ENCODE data around the gene XRRA1.
"Not testable (repeated sequence)": the region's sequence is repeated elsewhere in the genome, so short reads cannot be mapped to it uniquely, and the experiment has no call there.

Gene XRRA1, protein sequence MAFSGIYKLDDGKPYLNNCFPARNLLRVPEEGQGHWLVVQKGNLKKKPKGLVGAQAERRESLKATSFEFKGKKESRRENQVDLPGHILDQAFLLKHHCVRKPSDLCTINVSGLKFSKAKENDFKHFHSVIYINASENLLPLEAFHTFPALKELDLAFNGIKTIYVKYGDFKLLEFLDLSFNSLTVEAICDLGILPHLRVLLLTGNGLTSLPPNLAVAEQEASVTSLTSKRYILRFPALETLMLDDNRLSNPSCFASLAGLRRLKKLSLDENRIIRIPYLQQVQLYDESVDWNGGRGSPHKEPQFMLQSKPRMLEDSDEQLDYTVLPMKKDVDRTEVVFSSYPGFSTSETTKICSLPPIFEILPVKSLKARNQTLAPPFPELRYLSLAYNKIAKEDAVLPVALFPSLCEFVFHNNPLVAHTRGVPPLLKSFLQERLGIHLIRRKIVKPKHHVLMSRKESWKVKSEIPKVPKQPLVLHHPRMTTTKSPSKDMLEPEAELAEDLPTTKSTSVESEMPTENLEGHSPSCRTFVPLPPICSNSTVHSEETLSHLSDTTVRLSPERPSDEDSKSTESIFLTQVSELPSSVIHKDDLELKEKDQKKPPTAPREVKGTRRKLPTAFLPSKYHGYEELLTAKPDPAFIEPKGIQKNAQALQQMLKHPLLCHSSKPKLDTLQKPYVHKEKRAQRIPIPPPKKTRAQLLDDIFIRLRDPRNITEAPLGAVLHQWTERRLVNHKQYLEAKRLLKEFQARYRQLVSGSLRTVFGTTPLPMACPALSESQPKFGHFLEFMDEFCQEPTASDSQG

DNA sequence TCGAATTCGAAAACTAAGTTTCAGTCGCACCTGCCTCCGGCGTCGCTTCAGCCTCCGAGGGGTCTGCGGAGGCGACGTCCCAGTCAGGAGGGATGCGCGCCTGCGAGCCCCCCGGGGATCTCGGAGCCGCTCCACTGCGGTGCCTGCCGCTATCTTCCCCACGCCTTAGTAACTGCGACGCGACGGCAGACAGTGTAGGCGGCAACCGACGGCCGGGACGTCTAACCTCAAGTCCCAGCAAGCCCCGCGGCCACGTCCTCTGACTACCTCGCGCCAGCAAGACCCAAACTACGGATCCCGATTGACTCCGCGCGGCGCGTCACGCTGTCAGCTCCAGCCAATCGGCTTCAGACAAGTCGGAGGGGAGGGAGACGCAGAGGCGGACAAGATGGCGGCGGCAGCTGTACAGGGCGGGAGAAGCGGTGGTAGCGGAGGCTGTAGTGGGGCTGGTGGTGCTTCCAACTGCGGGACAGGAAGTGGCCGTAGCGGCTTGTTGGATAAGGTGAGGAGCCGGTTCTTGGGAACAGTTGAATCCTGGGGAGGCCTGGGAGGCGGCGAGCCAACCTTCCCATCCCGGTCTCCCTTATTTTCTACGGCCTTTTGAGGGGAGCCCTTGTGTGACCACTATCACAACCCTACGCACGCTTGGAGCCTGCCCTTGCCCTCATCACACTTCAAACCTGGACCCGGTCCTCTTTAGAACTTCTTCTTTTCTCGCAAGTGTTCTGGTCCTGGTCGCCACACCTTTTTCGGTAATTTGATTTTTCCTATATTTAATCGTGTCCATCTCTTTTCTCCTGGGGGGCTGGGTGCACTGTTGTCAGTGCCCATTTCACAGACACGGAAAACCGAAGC lies at the start of gene XRRA1, which contains the start of gene SPCS2:
Gene XRRA1 (minus strand): TSS at position 194 of the 855 bp plus-strand sequence. CDS start 8,213 bp downstream, outside the sequence.
Gene SPCS2 (plus strand): TSS at position 369 of the 855 bp plus-strand sequence. CDS start 20 bp downstream, at position 389.
- DNase-seq (ENCODE audit: low read depth): peak; percentile 97

DNA sequence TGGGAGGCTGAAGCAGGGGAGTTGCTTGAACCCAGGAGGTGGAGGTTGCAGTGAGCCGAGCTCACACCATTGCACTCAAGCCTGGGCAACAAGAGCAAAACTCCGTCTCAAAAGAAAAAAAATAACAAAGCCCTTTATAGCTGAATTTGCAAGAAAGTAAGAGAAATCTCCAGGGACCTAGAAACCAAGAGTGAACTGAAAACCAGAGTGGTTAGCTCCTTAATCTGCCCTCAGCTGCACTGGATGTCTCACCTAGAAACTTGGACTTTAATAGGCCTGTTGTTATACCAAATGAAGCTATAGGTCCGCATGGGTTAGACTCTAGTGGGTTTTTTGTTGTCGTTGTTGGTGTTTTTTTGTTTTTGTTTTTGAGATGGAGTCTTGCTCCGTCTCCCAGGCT lies 44.0 kb upstream of the XRRA1 start:
- DNase-seq (ENCODE audit: low read depth): no peak

DNA sequence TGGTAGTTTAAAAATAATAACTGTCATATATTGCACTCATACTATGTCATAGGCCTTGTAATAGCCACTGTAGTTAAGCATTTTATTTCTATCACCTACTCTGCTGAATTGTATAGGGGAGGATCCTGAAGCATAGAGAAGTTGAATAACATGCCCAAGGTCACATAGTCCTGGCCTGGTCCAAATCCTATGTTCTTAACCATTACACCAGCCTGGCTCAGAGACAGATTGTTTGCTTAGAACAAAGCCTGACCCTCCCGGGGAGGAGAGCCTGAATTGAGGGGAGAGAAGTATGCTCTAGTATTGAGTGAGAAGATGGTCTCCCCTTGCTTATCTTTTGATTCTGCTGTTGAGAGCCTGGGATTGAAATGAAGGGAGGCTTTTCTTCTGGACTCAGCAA lies 42.0 kb upstream of the XRRA1 start:
- no peak for DNase-seq (ENCODE audit: low read depth)

DNA sequence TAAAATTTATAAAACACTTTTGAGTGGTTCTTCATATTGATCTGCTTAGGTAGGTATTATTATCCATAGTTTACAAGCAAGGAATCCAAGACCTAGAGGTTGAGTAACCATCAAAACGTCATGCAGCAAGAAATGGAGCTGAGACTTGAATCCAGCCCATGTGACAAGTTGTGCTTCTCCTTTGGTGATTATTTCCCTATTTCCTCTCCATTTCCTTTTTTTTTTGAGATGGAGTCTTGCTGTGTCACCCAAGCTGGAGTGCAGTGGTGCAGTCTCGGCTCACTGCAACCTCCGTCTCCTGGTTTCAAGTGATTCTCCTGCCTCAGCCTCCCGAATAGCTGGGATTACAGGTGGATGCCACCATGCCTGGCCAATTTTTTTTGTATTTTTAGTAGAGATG lies 41.3 kb upstream of the XRRA1 start:
- DNase-seq (ENCODE audit: low read depth): not testable (repeated sequence)

DNA sequence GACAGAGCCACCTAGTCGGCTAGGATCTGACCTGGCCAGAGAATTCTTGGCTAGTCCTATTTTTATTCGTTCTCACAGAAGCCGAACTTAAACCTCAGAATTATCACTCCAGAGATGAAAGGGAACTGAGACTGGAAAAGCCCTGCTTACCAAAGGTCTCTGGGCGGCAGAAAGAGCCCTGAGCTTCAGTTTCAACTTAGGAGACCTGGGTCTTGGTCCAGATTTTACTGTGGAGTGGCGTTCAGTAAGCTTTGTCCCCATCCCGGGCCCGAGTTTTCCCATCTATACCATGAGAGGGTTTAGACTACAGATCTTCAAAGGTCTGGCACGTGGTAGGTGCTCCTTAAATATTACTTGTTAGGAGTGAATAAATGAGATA lies 40.4 kb upstream of the XRRA1 start:
- no peak for DNase-seq (ENCODE audit: low read depth)

DNA sequence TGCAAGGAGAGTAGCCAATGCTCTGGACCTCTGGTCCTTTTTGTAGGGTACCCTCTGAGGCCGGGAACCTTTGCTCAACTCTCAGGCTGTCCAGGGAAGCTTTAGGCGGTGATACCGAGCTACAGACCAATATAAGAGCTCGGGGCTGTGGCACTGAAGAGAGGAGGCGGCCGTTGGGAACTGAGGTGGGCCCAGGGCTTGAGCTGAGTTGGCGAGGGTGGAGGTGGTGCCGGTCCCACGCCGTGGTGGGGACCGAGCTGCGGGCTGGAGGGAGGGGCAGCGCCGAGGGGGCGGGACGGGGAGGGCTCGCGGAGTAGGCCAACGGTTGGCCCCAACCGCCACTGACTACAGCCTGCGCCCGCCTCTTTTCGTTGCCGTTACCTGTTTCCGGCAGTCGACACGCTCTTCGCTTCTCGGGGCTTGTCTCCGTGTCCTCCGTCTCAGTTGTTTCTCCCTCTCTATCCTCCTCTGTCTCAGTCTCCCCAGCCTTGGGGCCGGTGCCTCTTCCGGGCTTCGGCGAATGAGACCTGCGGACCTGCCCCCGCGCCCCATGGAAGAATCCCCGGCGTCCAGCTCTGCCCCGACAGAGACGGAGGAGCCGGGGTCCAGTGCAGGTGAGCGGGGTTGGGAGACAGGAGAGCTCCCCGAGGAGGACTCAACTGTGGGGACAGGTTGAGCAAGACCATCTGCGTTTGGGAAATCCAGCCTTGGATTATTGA lies 39.8 kb upstream of the XRRA1 start, which contains the start of gene NEU3:
Gene NEU3 (plus strand): TSS at position 393 of the 719 bp plus-strand sequence. CDS start 128 bp downstream, at position 521.
- peak; percentile 80 for DNase-seq (ENCODE audit: low read depth)

DNA sequence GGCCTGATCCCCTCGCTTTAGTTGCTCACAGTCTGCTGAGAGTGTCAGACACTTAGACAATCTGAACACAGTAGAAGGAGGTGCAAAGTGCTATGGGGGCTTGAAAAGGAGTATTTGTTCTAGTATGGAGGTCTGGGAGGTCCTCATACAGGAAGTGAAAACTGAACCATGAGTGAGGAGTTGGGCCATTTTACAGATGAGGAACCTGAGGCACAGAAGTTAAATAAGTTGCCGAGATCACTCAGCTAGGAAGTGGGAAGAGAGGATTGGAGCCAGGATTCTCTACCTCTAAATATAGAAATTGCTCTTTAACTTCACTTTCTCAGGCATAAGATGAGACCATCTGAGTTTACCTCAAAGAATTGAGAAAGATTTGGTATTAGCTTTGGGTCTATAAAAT lies 35.8 kb upstream of the XRRA1 start:
- DNase-seq (ENCODE audit: low read depth): no peak

DNA sequence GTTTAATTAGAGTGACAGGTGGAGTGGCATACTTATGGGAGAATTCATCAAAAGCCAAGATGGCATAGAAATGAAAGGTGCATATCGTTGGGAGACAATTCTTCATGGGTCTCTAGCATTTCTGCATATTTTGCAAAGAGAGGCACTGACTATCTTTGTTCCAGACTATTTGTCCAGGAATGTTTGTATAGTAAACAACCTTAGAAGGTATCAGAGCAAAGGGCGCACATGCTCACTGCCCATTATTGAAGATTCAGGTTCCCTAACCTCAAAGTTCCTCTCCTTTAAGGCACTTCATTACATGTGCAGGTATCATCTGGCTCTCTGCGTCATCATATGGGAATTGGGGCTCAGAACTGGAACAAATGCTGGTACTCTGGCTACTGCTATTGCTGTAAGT lies 35.2 kb upstream of the XRRA1 start:
- no peak for DNase-seq (ENCODE audit: low read depth)

DNA sequence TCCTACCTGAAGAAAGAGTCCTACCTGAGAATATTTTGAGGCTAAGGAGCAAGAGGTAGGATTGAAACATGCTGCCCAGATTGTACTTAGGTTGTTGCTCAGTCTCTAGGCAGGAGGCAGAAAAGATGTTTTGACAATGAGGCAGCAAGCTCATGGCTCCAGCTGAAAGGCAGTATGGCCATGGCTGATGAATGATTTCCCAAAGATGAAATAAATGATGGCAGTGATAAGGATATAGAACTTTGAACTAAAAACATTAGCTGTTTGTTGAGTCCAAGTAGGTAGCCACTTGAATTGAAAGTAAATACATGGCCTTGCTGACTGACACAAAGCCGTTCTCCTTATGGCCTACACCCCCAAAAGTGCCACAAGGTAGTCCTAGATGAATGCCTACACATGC lies 33.0 kb upstream of the XRRA1 start:
- no peak for DNase-seq (ENCODE audit: low read depth)

DNA sequence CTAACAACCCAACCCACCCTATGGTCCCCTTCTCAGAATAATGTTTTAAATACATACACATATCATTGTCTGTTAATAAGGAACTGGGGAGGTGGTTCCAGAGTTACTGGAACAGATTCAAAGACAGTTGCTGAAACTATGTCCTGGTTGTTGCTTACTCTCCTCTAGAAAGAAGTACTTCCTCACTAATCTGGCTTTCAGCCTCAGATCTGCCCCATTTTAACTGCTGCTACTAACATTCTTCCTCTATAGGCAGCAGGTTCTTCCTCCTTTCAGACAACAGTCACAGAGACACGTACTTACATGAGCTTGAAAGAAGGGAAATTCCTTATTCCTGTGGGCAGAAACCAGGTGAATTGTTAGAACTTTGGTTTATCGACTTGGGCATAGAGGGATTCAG lies 31.7 kb upstream of the XRRA1 start:
- no peak for DNase-seq (ENCODE audit: low read depth)

DNA sequence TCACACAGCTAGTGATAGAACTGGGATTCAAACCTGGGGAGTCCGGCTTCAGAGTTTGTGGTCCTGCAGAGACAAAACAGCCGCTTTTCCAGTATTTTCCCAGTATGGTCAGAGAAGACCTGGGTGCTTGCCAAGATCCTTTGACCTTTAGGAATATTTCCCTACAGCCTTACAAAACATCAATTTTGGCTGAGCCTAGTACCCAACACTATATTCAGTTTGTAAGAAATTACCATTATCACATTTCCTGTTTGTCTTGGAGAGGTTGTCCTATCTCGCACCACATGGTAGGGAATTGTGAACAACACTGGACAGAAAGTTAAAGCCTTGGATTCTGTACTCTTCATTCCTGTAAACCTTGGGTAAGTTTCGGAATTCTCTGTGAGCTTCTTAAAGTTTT lies 29.1 kb upstream of the XRRA1 start:
- no peak for DNase-seq (ENCODE audit: low read depth)

DNA sequence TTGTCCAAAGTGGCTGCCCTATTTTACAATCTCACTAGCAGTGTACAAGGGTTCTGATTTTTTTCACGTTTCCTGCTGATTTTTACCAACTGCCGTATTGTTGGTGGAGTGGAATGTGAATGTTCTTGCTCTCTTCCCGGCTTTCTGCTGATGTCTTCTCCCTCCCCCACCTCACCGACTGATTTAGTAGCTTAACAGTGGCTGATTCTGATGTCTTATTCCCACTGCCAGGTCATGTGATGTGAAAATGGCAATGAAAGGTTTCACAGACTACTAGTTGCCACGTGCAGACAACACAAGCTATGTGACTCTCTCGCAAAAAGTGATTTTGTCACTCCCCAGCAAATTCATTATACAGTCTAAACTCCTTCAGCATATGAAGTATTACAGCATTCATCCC lies 22.5 kb upstream of the XRRA1 start:
- DNase-seq (ENCODE audit: low read depth): no peak

DNA sequence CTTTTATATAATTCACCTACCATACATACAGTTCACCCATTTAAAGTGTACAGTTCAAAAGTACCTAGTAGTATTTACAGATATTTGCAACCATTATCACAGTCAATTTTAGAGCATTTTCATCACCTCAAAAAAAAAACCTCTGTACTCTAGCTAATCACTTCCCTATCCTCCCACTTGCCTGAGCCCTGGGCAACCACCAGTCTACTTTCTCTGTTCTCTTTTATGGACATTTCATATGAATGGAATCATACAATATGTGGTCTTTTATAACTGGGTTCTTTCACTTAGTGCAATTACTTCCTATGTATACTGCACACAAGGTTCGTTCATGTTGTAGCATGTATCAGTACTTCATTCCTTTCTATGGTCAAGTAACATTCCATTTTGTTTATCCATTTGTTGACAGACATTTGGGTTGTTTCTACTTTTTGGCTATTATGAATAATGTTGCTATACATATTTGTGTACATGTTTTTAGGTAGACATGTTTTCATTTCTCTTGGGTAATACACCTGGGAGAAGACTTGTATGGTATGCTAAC lies 22.0 kb upstream of the XRRA1 start:
- DNase-seq (ENCODE audit: low read depth): no peak

DNA sequence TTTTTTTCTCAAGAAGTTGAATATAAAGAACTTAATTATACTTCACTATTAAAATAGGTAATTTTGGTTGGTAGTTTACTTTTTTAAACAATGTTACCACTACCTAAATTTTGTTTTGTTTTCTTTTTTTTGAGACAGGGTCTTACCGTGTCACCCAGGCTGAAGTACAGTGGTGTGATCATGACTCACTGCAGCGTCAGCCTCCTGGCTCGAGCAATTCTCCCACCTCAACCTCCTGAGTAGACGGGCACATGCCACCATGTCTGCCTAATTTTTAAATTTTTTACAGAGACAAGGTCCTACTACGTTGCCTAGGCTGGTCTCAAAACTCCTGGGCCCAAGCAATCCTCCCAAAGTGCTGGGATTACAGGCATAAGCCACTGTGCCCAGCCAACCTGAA lies 17.8 kb upstream of the XRRA1 start:
- no peak for DNase-seq (ENCODE audit: low read depth)

DNA sequence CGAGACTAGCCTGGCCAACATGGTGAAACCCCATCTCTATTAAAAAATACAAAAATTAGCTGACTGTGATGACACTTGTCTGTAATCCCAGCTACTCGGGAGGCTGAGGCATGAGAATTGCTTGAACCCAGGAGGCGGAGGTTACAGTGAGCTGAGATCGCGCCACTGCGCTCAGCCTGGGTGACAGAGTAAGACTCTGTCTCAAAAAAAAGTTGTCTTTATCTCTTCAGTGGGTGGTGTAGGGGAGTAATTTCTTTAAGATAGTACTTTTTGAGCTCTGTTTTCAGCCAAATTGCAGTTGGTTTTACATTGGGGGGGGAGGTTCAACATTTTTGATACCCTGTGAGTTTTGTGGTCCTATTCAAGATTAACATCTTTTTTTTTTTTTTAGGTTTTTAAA lies 11.2 kb upstream of the XRRA1 start:
- not testable (repeated sequence) for DNase-seq (ENCODE audit: low read depth)

DNA sequence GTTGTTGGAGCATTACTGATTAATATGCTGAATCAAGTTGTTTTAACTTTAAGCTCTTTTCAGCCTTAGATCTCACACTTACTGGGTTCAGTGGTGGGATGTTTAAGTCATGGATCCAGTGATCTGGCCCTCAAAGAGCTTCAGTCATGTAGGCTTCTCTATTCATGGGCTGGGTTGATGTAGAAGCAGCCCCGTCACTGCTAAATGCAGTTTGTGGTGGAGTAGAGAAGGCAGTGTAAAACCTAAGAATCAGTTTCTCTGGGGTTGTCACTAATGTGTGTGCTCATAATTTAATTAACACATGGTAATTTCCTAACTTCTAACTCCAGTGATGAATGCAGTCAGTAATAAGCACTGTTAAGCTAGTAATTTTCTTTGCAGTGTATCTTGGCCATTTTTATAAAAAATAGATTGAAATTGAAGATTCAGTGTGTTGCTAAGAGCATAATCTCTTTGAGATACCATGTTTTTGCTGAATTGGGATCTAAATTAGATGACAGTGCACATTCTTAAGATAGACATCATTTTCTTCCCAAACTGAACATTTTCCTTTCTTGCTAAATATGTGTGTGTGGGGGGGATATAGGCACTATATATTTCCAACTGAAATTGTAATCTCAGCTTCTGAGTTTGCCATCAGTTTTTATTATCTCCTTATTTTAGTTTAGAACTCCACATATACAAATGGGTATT lies 9.2 kb upstream of the XRRA1 start:
- DNase-seq (ENCODE audit: low read depth): no peak

DNA sequence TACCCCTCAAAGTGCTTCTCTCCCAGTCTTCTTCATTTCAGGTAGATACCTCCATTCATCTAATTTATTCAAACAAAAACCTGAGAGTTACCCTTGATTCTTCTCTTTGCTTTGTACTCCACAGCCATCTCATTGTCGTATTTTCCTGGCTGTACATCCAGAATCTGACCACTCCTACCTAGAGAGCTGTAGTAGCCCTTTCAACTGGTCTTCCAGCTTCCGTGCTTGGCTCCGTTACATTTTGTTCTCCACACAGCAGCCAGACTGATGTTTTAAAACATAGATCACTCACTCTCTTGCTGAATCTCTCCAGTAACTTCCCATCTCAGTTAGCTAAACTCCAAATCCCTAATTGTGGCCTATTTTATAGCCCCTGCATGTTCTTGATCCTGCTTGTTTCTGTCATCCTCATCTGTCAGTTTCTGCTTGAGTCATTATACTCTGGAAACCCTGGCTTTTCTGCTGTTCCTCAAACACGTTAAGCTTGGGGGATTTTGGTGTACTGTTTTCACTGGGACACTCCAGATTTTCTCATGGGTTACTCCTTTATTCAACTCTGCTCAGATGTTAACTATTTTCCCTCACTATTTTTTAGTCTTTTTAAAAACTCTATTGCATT lies 7.6 kb upstream of the XRRA1 start:
- no peak for DNase-seq (ENCODE audit: low read depth)

DNA sequence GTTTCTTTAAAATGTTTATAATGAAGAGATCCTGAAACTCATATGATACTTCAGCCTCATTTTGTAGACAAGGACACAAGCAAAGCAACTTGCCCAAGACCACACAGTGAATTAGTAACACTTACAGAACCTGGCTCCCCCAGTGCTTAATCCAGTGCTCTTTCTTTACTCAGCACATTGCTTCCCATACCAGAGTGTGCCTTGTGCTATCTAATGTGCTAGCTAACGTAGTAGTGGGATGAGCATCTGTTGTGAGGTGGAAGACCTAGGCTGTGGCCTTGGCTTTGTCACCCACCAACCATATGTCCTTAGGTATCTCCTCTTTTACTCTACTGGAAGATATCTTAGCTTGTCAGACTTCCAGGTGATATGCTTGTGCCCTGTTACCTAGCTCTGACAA lies 5.3 kb upstream of the XRRA1 start:
- no peak for DNase-seq (ENCODE audit: low read depth)

DNA sequence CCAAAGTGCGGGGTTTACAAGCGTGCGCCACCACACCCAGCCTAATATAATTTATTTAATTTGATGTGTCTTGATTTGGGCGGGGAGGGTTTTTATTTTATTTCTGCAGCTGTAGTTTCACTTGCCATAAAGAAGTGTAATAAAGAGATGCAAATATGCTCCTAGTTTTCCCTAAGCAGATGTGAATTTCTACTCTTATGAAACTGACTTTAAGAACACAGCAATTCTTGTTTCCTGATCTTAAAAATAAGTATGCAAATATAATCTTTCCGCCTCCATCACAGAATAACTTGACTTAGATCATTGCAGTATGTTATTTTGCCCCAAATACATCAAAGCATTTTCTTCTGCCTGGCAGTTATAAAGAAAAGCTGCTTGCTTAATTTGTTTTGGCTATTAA lies 4.6 kb upstream of the XRRA1 start:
- DNase-seq (ENCODE audit: low read depth): no peak

DNA sequence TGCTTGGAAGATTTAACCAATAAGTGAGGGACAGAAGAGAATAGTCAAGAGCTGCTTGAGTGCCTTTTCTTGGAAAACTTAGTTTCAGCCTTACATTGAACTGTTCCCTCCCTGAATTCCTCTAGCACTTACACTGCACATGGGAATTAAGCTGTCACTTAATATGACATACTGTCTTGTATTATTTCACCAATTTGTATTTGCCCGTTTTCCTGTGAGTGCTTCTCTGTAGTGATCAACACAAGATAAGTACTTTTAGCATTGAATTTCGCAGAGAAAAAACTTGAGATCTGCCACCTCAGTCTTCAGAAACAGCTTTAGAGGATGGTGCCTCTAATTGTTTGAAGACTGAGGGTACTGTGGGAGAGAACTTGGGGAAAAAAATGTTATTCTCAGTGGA lies 3.9 kb upstream of the XRRA1 start:
- DNase-seq (ENCODE audit: low read depth): no peak
